GM23338 (cell line): Measurements from ENCODE around the gene HSPA1B. TPM values are rescaled to one million over a fixed set of nuclear protein-coding genes. Genes with fewer than 3 reads are reported as not detected.

Experiments used
- ATAC-seq: fragments of 200-7000 bp; cut with Tn5 transposase; 3 replicates; pipeline ENCODE4 v1.9.1; 2020
- DNase-seq: peaks from one replicate; pipeline ENCODE4 v3.0.0-alpha.2; 2015; ENCODE audit warnings: low spot score
- H2AFZ ChIP-seq: fragments of 200-600 bp; sonication (generic); 2 replicates; pipeline ENCODE4 v1.8.0; 2016; ENCODE audit warnings: antibody characterized with exemption, mild to moderate bottlenecking, moderate library complexity
- H3F3A ChIP-seq: fragments of 200-600 bp; sonication (generic); replicated peaks from 2 replicates; pipeline ENCODE4 v1.8.0; 2017; ENCODE audit warnings: antibody characterized with exemption, mixed run types, low read depth
- H3K27ac ChIP-seq: fragments of 200-600 bp; sonication (generic); 2 replicates; pipeline ENCODE4 v1.6.1; 2016; ENCODE audit warnings: low read depth
- H3K27me3 ChIP-seq: fragments of 200-600 bp; sonication (generic); 2 replicates; pipeline ENCODE4 v1.8.0; 2016; ENCODE audit warnings: mild to moderate bottlenecking, mixed run types, moderate library complexity; ENCODE audit not compliant: insufficient read depth
- H3K36me3 ChIP-seq: fragments of 200-600 bp; sonication (generic); 2 replicates; pipeline ENCODE4 v1.8.0; 2016; ENCODE audit warnings: mild to moderate bottlenecking; ENCODE audit not compliant: insufficient read depth
- H3K4me1 ChIP-seq: fragments of 200-600 bp; sonication (generic); 2 replicates; pipeline ENCODE4 v1.8.0; 2016; ENCODE audit warnings: mild to moderate bottlenecking, moderate library complexity; ENCODE audit not compliant: insufficient read depth
- H3K4me2 ChIP-seq: fragments of 200-600 bp; sonication (generic); 2 replicates; pipeline ENCODE4 v1.7.1; 2017; ENCODE audit warnings: mixed run types
- H3K4me3 ChIP-seq: fragments of 200-600 bp; sonication (generic); 2 replicates; pipeline ENCODE4 v1.6.1; 2016; ENCODE audit warnings: mixed run types
- H3K79me2 ChIP-seq: fragments of 200-600 bp; sonication (generic); replicated peaks from 2 replicates; pipeline ENCODE4 v1.8.0; 2017; ENCODE audit warnings: mild to moderate bottlenecking; ENCODE audit not compliant: insufficient read depth
- H3K9me2 ChIP-seq: fragments of 200-600 bp; sonication (generic); 2 replicates; pipeline ENCODE4 v1.8.0; 2017; ENCODE audit not compliant: insufficient read depth
- H4K20me1 ChIP-seq: fragments of 200-600 bp; sonication (generic); replicated peaks from 2 replicates; pipeline ENCODE4 v1.8.0; 2017; ENCODE audit warnings: mild to moderate bottlenecking; ENCODE audit not compliant: insufficient read depth
- H3K27ac Mint-ChIP-seq: 2 replicates; pipeline ENCODE4 v1.8.0; 2020; ENCODE audit warnings: inconsistent platforms, mild to moderate bottlenecking, moderate library complexity, mixed read lengths
- H3K27me3 Mint-ChIP-seq: 3 replicates; pipeline ENCODE4 v1.8.0; 2022; ENCODE audit warnings: low read depth, mild to moderate bottlenecking, moderate library complexity, mixed read lengths, inconsistent platforms; ENCODE audit not compliant: insufficient read depth, poor library complexity
- H3K36me3 Mint-ChIP-seq: 3 replicates; pipeline ENCODE4 v1.8.0; 2021; ENCODE audit warnings: low read depth, mild to moderate bottlenecking, inconsistent platforms, moderate library complexity, mixed read lengths
- H3K4me1 Mint-ChIP-seq: 3 replicates; pipeline ENCODE4 v1.8.0; 2020; ENCODE audit warnings: mild to moderate bottlenecking, inconsistent platforms, mixed read lengths
- H3K4me3 Mint-ChIP-seq: 3 replicates; pipeline ENCODE4 v1.8.0; 2021; ENCODE audit warnings: moderate library complexity, mild to moderate bottlenecking, inconsistent platforms, mixed read lengths
- H3K9me3 Mint-ChIP-seq: 3 replicates; pipeline ENCODE4 v1.8.0; 2020; ENCODE audit warnings: moderate library complexity, mild to moderate bottlenecking, inconsistent platforms, mixed read lengths
- CREB1 ChIP-seq: fragments of 250-450 bp; sonication (Bioruptor Pico); IDR thresholded peaks from 2 replicates; pipeline ENCODE4 v1.5.0; 2020; ENCODE audit warnings: low read depth, mild to moderate bottlenecking, moderate library complexity
- EZH2 ChIP-seq: fragments of 200-600 bp; sonication (generic); IDR thresholded peaks from one replicate; pipeline ENCODE4 v1.8.0; 2017; ENCODE audit warnings: antibody characterized with exemption, mild to moderate bottlenecking, low read depth; ENCODE audit not compliant: unreplicated experiment
- EZH2phosphoT487 ChIP-seq: fragments of 200-600 bp; sonication (generic); IDR thresholded peaks from one replicate; pipeline ENCODE4 v1.8.1; 2018; ENCODE audit warnings: antibody characterized with exemption; ENCODE audit not compliant: unreplicated experiment
- JUNB ChIP-seq: IDR thresholded peaks from one replicate; pipeline ENCODE4 v1.6.1; 2016; ENCODE audit warnings: antibody characterized with exemption; ENCODE audit not compliant: unreplicated experiment
- NANOG ChIP-seq: IDR thresholded peaks from 2 replicates; pipeline ENCODE4 v1.6.1; 2016; ENCODE audit warnings: antibody characterized with exemption, borderline replicate concordance
- POLR2AphosphoS5 ChIP-seq: IDR thresholded peaks from 2 replicates; pipeline ENCODE4 v1.6.1; 2016; ENCODE audit warnings: antibody characterized with exemption, low read depth
- REST ChIP-seq: IDR thresholded peaks from one replicate; pipeline ENCODE4 v1.6.1; 2018; ENCODE audit warnings: antibody characterized with exemption; ENCODE audit not compliant: unreplicated experiment
- STAT1 ChIP-seq: IDR thresholded peaks from one replicate; pipeline ENCODE4 v1.6.1; 2016; ENCODE audit warnings: antibody characterized with exemption; ENCODE audit not compliant: unreplicated experiment
- ZNF114 ChIP-seq: fragments of 250-450 bp; sonication (Bioruptor Pico); IDR thresholded peaks from 2 replicates; pipeline ENCODE4 v1.5.0; 2020; ENCODE audit warnings: mild to moderate bottlenecking, moderate library complexity
- ZNF331 ChIP-seq: fragments of 250-450 bp; sonication (Bioruptor Pico); IDR thresholded peaks from 2 replicates; pipeline ENCODE4 v1.5.0; 2020; ENCODE audit warnings: low read depth, mild to moderate bottlenecking, moderate library complexity
- polyA plus RNA-seq: library from polyadenylated mRNA; unstranded; fragments of >200 nt; fragmentation: Nextera tagmentation; extraction: Ambion mirVana; gene quantifications from 2 replicates; pipeline ENCODE4 v1.2.1, GENCODE V29; 2016
- total RNA-seq: library from RNA; depleted of rRNA; stranded (reverse); fragments of >200 nt; shearing (Covaris generic); gene quantifications from 2 replicates; pipeline ENCODE4 v1.2.3, GENCODE V29; 2014
- TF ChIP-seq, protein P1 (sequence below), 2 experiments: fragments of 200-600 bp in 1 of 2; sonication (generic) in 1 of 2; conservative IDR thresholded peaks; 2 replicates each; pipeline versions ENCODE4 v1.5.1 to v1.6.1; 2016 to 2017; ENCODE audit warnings: antibody characterized with exemption in 2 of 2, low read depth in 2 of 2, mild to moderate bottlenecking in 2 of 2, moderate library complexity in 1 of 2

Gene HSPA1B
- total and polyA plus RNA-seq, 2 experiments from 2014 or later, result 31.7 to 113 TPM

DNA sequence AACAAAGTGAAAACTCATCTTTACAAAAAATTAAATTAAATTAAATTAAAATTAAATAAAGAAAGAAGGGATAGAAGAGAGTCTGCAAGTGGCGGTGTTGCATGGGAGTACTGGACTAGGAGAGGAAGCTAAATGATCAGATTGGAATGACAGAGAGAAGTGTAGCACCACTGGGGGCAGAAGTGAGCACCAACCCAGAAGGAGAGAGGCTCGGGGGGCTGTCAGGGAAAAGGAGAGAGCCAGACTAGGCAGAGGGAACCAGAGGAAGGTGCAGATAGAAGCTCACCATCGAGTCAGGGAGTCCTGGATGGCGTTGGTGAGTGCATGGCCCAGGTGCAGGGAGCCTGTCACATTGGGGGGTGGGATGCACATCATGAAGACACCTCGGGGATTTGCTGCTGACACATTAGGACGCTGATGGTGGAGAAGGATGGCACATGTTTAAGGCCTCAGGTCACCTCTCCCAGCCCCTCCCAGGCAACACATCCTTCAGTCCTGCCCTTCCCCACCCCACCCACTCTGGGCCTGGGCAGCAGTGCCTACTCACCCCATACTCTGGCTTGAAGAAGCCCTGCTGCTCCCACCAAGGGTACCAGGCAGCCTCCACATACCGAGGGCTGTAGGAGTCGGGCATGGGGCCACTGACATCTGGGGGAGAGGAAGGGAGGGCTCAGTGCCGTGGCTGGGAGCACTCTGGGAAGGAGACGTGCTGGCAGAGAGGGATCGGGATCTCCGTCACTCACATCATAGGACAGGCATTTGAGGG lies 36.0 kb upstream of the HSPA1B start:
- Histone ChIP-seq H2AFZ (no peak overlapping the region), H3K79me2 (peaks cover 22% of the 10 kb centered on the region), H3K4me2 (no peak overlapping the region), H4K20me1 (peaks cover 5% of the 10 kb centered on the region; the same call in 1 of the 2 replicates), H3K27me3 (no peaks in the 10 kb centered on the region), H3K27ac (no peak overlapping the region), H3K4me3 (no peak overlapping the region), H3F3A (peaks cover 14% of the 10 kb centered on the region), H3K4me1 (no peaks in the 10 kb centered on the region; the same call in 1 of the 2 replicates), H3K36me3 (peaks cover 14% of the 10 kb centered on the region), H3K9me2 (no peaks in the 10 kb centered on the region)
- peaks cover 47% of the 10 kb centered on the region for H3K36me3 Mint-ChIP-seq
- H3K4me3 Mint-ChIP-seq, result no peak overlapping the region; the same call in 2 of the 3 replicates
- H3K27ac Mint-ChIP-seq, result 0 out of 2 replicates have a peak overlapping the region, but pooled peaks have one; percentile 14
- ATAC-seq (peak; percentile 57), DNase-seq (peak; percentile 90)
- TF ChIP-seq JUNB, result no peak
- no peak for TF ChIP-seq STAT1
- no peak for TF ChIP-seq EZH2
- TF ChIP-seq REST, result no peak
- TF ChIP-seq ZNF114 (CRISPR knock-in tag), result no peak
- 0 out of 2 replicates have a peak, but pooled peaks have one; percentile 21 for TF ChIP-seq CREB1 (CRISPR knock-in tag)
- TF ChIP-seq POLR2AphosphoS5, result no peak
- TF ChIP-seq NANOG, result no peak
- TF ChIP-seq ZNF331, result no peak
- TF ChIP-seq EZH2phosphoT487, result no peak
- TF ChIP-seq, protein P1, sequence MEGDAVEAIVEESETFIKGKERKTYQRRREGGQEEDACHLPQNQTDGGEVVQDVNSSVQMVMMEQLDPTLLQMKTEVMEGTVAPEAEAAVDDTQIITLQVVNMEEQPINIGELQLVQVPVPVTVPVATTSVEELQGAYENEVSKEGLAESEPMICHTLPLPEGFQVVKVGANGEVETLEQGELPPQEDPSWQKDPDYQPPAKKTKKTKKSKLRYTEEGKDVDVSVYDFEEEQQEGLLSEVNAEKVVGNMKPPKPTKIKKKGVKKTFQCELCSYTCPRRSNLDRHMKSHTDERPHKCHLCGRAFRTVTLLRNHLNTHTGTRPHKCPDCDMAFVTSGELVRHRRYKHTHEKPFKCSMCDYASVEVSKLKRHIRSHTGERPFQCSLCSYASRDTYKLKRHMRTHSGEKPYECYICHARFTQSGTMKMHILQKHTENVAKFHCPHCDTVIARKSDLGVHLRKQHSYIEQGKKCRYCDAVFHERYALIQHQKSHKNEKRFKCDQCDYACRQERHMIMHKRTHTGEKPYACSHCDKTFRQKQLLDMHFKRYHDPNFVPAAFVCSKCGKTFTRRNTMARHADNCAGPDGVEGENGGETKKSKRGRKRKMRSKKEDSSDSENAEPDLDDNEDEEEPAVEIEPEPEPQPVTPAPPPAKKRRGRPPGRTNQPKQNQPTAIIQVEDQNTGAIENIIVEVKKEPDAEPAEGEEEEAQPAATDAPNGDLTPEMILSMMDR (conservative IDR thresholded peaks at IDR 0.05; ENCODE audit: low read depth in 2 of 2), result peak; percentile 61 to 75
- peaks cover 13% of the 10 kb centered on the region for H3K27me3 Mint-ChIP-seq
- H3K9me3 Mint-ChIP-seq, result no peaks in the 10 kb centered on the region
- peaks cover 9% of the 10 kb centered on the region for H3K4me1 Mint-ChIP-seq
